HG03442 (cell line): ENCODE measurements around the gene MCC.

Experiments
- ATAC-seq: cut with Tn5 transposase; IDR thresholded peaks from one replicate; pipeline ENCODE4 v1.9.1; 2021; ENCODE audit warnings: mild to moderate bottlenecking, moderate library complexity; ENCODE audit not compliant: unreplicated experiment

The MCC gene

GRCh38 chr5:113020461-113021273 is 467.6 kb downstream of the MCC start:
- no peak for ATAC-seq

GRCh38 chr5:113017881-113018635 is 470.2 kb downstream of the MCC start:
- no peak for ATAC-seq

- no peak for ATAC-seq
These were observed 482.8 kb downstream of the MCC start for GRCh38 chr5:113005454-113005853.

- no peak for ATAC-seq
These were observed 484.5 kb downstream of the MCC start for GRCh38 chr5:113003763-113004162.

GRCh38 chr5:113002423-113002822 is 485.8 kb downstream of the MCC start:
- ATAC-seq, result no peak

- ATAC-seq, result no peak
These were observed 487.8 kb downstream of the MCC start for GRCh38 chr5:113000466-113000865.

- no peak for ATAC-seq
These were observed 490.0 kb downstream of the MCC start for GRCh38 chr5:112998296-112998695.

- ATAC-seq, result no peak
These were observed 491.4 kb downstream of the MCC start for GRCh38 chr5:112996830-112997374.

- peak; percentile 85 for ATAC-seq
These were observed 492.3 kb downstream of the MCC start for GRCh38 chr5:112995764-112996618.

- no peak for ATAC-seq
These were observed 502.0 kb downstream of the MCC start for GRCh38 chr5:112986224-112986623.

GRCh38 chr5:112983363-112983762 is 504.9 kb downstream of the MCC start:
- ATAC-seq, result no peak

- no peak for ATAC-seq
These were observed 508.5 kb downstream of the MCC start for GRCh38 chr5:112979723-112980122.

GRCh38 chr5:112978836-112979235 is 509.4 kb downstream of the MCC start:
- ATAC-seq, result no peak

GRCh38 chr5:112977440-112977861 is 510.8 kb downstream of the MCC start:
- ATAC-seq, result no peak

GRCh38 chr5:112976432-112977309 is 511.6 kb downstream of the MCC start, which contains the start of gene DCP2:
Gene DCP2 (plus strand): TSS chr5:112976798. CDS start chr5:112976934, 136 bp downstream.
- ATAC-seq, result peak; percentile 98

- peak; percentile 20 for ATAC-seq
These were observed 512.4 kb downstream of the MCC start for GRCh38 chr5:112975721-112976431.

GRCh38 chr5:112974901-112975300 is 513.4 kb downstream of the MCC start:
- ATAC-seq, result no peak

GRCh38 chr5:112973904-112974303 is 514.3 kb downstream of the MCC start:
- no peak for ATAC-seq

- ATAC-seq, result no peak
These were observed 515.2 kb downstream of the MCC start for GRCh38 chr5:112973036-112973435.
